Lower leg skin (tissue), 3 donors: ENCODE measurements around the gene RAG2.

ENCODE experiments used
- POLR2A ChIP-seq, 2 donors: fragments of 450-650 bp; IDR thresholded peaks; one replicate each; pipeline ENCODE4 v1.6.1; 2016 to 2017; ENCODE audit warnings: antibody characterized with exemption in 2 of 2, mild to moderate bottlenecking in 1 of 2, moderate library complexity in 1 of 2
- TF ChIP-seq, protein P1 (sequence below), 3 donors: fragments of 450-650 bp; IDR thresholded peaks; one replicate each; pipeline ENCODE4 v1.5.1; 2016; ENCODE audit warnings: antibody characterized with exemption in 3 of 3, mild to moderate bottlenecking in 3 of 3, moderate library complexity in 2 of 3

DNA sequence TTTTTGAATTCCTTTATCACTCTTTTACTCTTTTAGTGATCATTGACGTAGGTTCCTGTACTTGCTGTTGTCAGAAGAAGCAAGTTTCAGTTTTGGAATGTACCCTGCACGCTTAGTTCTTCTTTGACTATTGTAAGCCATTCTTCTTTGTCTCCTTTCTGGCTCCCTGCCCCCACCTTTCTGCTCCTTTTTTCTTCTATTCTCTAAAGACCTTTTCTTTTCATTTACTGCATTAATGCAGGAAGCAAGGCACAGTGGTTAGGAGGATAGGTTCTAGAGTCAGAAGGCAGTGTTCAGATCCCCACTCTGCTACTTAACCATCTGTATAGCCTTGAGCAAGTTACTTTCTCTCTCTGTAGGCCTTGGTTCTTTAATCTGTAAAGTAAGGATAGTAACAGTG is 33.7 kb upstream of the RAG2 start:
- no peak for TF ChIP-seq POLR2A (IDR thresholded peaks at IDR 0.05)
- TF ChIP-seq, protein P1, sequence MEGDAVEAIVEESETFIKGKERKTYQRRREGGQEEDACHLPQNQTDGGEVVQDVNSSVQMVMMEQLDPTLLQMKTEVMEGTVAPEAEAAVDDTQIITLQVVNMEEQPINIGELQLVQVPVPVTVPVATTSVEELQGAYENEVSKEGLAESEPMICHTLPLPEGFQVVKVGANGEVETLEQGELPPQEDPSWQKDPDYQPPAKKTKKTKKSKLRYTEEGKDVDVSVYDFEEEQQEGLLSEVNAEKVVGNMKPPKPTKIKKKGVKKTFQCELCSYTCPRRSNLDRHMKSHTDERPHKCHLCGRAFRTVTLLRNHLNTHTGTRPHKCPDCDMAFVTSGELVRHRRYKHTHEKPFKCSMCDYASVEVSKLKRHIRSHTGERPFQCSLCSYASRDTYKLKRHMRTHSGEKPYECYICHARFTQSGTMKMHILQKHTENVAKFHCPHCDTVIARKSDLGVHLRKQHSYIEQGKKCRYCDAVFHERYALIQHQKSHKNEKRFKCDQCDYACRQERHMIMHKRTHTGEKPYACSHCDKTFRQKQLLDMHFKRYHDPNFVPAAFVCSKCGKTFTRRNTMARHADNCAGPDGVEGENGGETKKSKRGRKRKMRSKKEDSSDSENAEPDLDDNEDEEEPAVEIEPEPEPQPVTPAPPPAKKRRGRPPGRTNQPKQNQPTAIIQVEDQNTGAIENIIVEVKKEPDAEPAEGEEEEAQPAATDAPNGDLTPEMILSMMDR (IDR thresholded peaks at IDR 0.05), result no peak
